Measurements from ENCODE around the gene PDGFRA. TPM values are rescaled to one million over a fixed set of nuclear protein-coding genes. Genes with fewer than 3 reads are reported as not detected.
A peak's percentile ranks its signal among the peaks of the same experiment; 100 is the strongest.

Gene PDGFRA
- total and polyA plus RNA-seq, 9 donors, result 192 to 736 (median 245) TPM

- no peak for TF ChIP-seq EP300 (IDR thresholded peaks at IDR 0.05)
- TF ChIP-seq POLR2A (IDR thresholded peaks at IDR 0.05), result no peak
- no peak for TF ChIP-seq CTCF (IDR thresholded peaks at IDR 0.05)
- intact Hi-C loops (cut with DNase I), result no loop called here
- WGBS, 3 donors, result 96 to 98% (median 97%) methylated on average over 6 of the region's 6 CpGs
Observed at GRCh38 chr4:54186371-54186770, 42.7 kb upstream of the PDGFRA start.

GRCh38 chr4:54187148-54187547 is 41.9 kb upstream of the PDGFRA start:
- Histone ChIP-seq H3K27ac (no peak overlapping the region), H3K4me3 (no peak overlapping the region), H3K27me3 (no peaks in the 10 kb centered on the region), H3K36me3 (no peaks in the 10 kb centered on the region), H3K4me1 (ENCODE audit: insufficient read depth) (peaks cover 4% of the 10 kb centered on the region), H3K9me3 (no peaks in the 10 kb centered on the region)
- intact Hi-C loops (cut with DNase I), result no loop called here
- TF ChIP-seq EP300 (IDR thresholded peaks at IDR 0.05), result no peak
- no peak for TF ChIP-seq POLR2A (IDR thresholded peaks at IDR 0.05)
- no peak for TF ChIP-seq CTCF (IDR thresholded peaks at IDR 0.05)
- WGBS, 3 donors, result 49 to 62% (median 52%) methylated on average over 9 of the region's 9 CpGs
- peak in 1 of 5 donors; percentile 11 for DNase-seq

More at GRCh38 chr4:54186371-54186770, 42.7 kb upstream of the PDGFRA start:
- Histone ChIP-seq H3K9me3 (no peaks in the 10 kb centered on the region), H3K27me3 (no peaks in the 10 kb centered on the region), H3K4me3 (no peak overlapping the region), H3K36me3 (no peaks in the 10 kb centered on the region), H3K27ac (no peak overlapping the region), H3K4me1 (ENCODE audit: insufficient read depth) (peaks cover 4% of the 10 kb centered on the region)
- DNase-seq, result no peak

- Histone ChIP-seq H3K27ac (no peak overlapping the region), H3K9me3 (no peaks in the 10 kb centered on the region), H3K4me3 (no peak overlapping the region), H3K27me3 (no peaks in the 10 kb centered on the region), H3K36me3 (no peaks in the 10 kb centered on the region), H3K4me1 (ENCODE audit: insufficient read depth) (peaks cover 4% of the 10 kb centered on the region)
- intact Hi-C loops (cut with DNase I), result no loop called here
- WGBS, 3 donors, result 13 to 25% (median 24%) methylated on average over 2 of the region's 2 CpGs
- no peak for DNase-seq
- no peak for TF ChIP-seq POLR2A (IDR thresholded peaks at IDR 0.05)
- TF ChIP-seq CTCF (IDR thresholded peaks at IDR 0.05), result no peak
- no peak for TF ChIP-seq EP300 (IDR thresholded peaks at IDR 0.05)
Observed at GRCh38 chr4:54189140-54189539, 40.0 kb upstream of the PDGFRA start.

- Histone ChIP-seq H3K4me1 (ENCODE audit: insufficient read depth) (peaks cover 5% of the 10 kb centered on the region), H3K4me3 (no peak overlapping the region), H3K36me3 (no peaks in the 10 kb centered on the region), H3K9me3 (no peaks in the 10 kb centered on the region), H3K27me3 (no peaks in the 10 kb centered on the region), H3K27ac (no peak overlapping the region)
- no peak for TF ChIP-seq POLR2A (IDR thresholded peaks at IDR 0.05)
- no peak for DNase-seq
- intact Hi-C loops (cut with DNase I), result no loop called here
- 93 to 96% (median 95%) methylated on average over 16 of the region's 16 CpGs for WGBS, 3 donors
Observed at GRCh38 chr4:54192811-54193210, 36.3 kb upstream of the PDGFRA start.

GRCh38 chr4:54197926-54198325 is 31.2 kb upstream of the PDGFRA start:
- no peak overlapping the region for H3K4me3 ChIP-seq
- no peaks in the 10 kb centered on the region for H3K9me3 ChIP-seq
- intact Hi-C loops (cut with DNase I), result no loop called here
- peaks cover 5% of the 10 kb centered on the region for H3K4me1 ChIP-seq (ENCODE audit: insufficient read depth)
- H3K27me3 ChIP-seq, result no peaks in the 10 kb centered on the region
- WGBS, 3 donors, result 88 to 92% (median 89%) methylated on average over 2 of the region's 2 CpGs
- H3K36me3 ChIP-seq, result no peaks in the 10 kb centered on the region
- TF ChIP-seq EP300 (IDR thresholded peaks at IDR 0.05) (no peak), CTCF (IDR thresholded peaks at IDR 0.05) (no peak), POLR2A (IDR thresholded peaks at IDR 0.05) (no peak)
- no peak for DNase-seq
- H3K27ac ChIP-seq, result no peak overlapping the region

Measured in ovary (tissue), 9 donors.